Peyer's patch (tissue), 4 donors: ENCODE data around the gene XYLT1.

Experiments
- CTCF ChIP-seq, 6 experiments: fragments of 450-650 bp in 4 of 6; fragments of 200-600 bp in 2 of 6; sonication (generic) in 1 of 6; IDR thresholded peaks; one replicate each; pipeline ENCODE4 v1.5.1; 2017 to 2019; ENCODE audit warnings: antibody characterized with exemption in 6 of 6, mild to moderate bottlenecking in 3 of 6, moderate library complexity in 1 of 6
- POLR2A ChIP-seq, 2 donors: fragments of 450-650 bp; IDR thresholded peaks; one replicate each; pipeline ENCODE4 v1.5.1; 2017; ENCODE audit warnings: antibody characterized with exemption in 2 of 2, mild to moderate bottlenecking in 2 of 2, moderate library complexity in 2 of 2

- TF ChIP-seq POLR2A (IDR thresholded peaks at IDR 0.05) (no peak), CTCF (IDR thresholded peaks at IDR 0.05) (no peak)
Observed at GRCh38 chr16:17519101-17519955, 48.6 kb upstream of the XYLT1 start.
